ENCODE measurements around the gene DEUP1. TPM values are rescaled to one million over a fixed set of nuclear protein-coding genes. Genes with fewer than 3 reads are reported as not detected.

DEUP1 gene
- total and polyA plus RNA-seq, 4 donors, result 0.09 to 0.19 TPM; not detected in 2

Other genes with a start within 250 kb of the DEUP1 start
- 10 to 100 TPM in 1 of 2 donors, 1 to 10 TPM in 1; 8.3 to 11.7 TPM for gene SLC36A4, start 132.8 kb upstream of the DEUP1 start, total RNA-seq
- 1 to 10 TPM; 6.4 to 6.5 TPM for gene SLC36A4, start 132.8 kb upstream of the DEUP1 start, polyA plus RNA-seq
- 10 to 100 TPM; 21.2 to 36.4 TPM for gene SMCO4, start 212.6 kb downstream of the DEUP1 start, total RNA-seq
- 10 to 100 TPM; 59.4 to 98.8 TPM for gene SMCO4, start 212.6 kb downstream of the DEUP1 start, polyA plus RNA-seq

All from liver (tissue), 4 donors.